GM12801 (cell line): ENCODE results near the gene EIF2D.

Experiments used
- TF ChIP-seq, protein P1 (sequence below): IDR thresholded peaks from one replicate; pipeline ENCODE4 v1.5.1; 2011; ENCODE audit warnings: control low read depth; ENCODE audit not compliant: insufficient read length; ENCODE audit errors: extremely low read depth

EIF2D gene

DNA sequence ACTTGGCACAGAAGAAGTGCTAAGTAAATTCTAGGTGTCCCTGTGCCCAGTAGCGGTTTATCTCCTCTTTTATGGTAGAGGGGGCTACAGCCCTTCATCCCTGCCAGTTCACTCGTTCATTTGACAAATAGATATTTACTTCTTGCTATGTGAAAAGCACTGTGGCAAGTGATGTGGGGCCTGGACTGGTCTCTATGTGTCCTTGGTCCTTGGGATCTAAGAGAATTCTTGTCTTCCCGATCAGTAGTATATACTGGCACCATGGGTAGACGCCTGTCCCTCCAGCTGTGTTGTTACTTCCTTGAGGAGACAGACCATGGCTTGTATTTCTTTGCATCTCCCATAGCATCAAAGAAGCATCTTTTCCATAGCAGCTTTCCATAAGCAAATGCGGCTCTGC lies 29.7 kb downstream of the EIF2D start:
- TF ChIP-seq, protein P1, sequence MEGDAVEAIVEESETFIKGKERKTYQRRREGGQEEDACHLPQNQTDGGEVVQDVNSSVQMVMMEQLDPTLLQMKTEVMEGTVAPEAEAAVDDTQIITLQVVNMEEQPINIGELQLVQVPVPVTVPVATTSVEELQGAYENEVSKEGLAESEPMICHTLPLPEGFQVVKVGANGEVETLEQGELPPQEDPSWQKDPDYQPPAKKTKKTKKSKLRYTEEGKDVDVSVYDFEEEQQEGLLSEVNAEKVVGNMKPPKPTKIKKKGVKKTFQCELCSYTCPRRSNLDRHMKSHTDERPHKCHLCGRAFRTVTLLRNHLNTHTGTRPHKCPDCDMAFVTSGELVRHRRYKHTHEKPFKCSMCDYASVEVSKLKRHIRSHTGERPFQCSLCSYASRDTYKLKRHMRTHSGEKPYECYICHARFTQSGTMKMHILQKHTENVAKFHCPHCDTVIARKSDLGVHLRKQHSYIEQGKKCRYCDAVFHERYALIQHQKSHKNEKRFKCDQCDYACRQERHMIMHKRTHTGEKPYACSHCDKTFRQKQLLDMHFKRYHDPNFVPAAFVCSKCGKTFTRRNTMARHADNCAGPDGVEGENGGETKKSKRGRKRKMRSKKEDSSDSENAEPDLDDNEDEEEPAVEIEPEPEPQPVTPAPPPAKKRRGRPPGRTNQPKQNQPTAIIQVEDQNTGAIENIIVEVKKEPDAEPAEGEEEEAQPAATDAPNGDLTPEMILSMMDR, result no peak

DNA sequence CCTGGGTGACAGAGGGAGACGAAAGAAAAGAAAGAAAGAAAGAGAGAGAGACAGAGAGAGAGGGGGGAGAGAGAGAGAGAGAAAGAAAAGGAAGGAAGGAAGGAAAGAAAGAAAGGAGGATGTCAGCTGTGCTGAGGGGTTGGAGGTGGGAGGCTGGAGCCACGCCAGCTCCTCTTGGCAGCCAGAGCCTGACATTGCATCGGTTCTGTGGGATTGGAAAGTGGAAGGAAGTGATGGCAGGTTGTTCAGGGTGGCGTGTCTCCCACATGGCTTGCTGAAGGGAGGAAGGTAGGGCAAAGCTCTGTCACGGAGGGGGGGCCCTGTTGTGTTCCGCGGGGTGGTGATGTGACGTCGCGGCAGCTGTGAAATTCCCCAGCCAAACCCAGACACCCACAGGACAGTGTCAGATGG lies 30.7 kb downstream of the EIF2D start:
- TF ChIP-seq, protein P1, result no peak

DNA sequence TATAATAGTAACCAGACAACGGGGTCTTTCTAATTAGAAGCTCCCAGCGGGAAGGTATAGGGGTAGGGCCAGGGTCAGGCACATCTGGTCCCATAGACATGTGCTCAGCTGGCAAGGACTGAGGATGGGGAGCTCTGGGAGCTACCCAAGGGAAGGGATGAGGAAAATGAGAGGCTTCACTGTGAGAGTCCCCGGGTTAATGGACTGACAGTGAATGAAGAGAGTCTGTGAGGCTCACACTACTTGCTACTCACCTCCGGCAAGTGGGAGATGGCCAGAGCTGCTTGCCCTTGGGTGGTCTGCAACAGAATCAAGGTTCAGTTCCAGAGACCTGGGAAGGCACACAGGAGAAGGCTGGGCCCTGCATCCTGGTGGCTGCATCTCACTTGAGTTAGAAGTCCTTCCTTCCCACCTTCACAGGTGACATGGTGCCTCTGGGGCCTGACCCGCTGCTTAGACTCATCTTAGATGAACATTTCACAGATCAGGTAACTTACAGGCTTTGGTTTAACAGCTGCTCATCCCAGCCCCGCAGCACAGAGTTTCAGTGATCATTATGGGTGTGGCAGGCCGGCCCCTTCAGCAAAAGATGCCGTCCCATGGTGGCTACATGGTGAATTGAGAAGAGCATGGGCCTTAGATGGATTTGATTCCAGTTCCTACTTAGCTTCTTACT lies 31.7 kb downstream of the EIF2D start:
- TF ChIP-seq, protein P1, result no peak

DNA sequence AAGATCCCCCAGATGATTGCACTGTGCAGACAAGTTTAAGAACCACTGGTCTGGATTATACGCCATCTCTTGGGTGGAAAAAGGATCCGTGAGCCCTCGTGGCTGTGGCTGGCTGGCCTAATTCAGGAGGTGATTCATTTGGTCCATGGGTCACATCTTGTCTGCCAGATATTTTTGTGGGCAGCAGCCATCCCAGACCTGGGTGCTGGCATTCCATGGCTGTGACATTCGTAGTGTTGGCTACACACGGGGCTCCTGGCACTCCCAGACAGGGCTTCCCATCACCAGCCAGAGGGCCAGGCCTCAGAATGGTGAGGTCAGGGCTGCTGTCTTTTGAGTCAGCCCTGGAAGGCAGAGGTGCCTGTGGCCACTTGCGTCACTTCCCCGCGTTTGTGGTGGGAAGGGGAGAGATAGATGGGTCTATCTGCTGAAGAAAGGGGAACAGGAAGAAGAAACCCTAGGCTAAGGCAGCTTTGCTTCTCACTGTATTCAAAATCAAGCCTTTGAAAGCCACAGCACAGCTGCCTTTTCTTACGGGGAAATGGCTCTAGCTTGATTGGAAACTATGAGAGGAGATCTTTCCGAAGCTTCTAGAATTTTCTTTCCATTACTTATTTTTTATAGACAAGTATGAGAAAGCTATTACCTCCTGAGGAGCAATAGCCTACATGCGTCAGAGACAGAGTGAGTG lies 32.4 kb downstream of the EIF2D start:
- TF ChIP-seq, protein P1, result no peak

DNA sequence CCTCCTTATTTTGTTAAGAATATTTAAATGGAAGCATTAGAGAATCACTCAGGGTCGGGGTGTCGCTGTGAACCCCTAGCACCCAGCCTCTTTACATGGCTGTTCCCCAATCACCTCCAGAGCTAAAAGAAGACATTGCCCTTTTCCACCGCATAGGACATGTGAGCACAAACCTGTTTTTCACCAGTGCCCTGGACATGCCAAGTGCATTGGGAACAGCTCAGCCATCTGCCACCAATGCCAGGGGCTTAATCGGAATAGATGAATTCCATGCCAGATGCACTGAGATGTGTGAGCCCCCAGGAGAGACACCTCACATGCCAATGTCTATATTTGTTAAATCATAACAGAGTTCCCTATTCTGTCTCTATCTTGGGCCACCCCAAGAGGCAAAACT lies 33.3 kb downstream of the EIF2D start:
- TF ChIP-seq, protein P1, result no peak

DNA sequence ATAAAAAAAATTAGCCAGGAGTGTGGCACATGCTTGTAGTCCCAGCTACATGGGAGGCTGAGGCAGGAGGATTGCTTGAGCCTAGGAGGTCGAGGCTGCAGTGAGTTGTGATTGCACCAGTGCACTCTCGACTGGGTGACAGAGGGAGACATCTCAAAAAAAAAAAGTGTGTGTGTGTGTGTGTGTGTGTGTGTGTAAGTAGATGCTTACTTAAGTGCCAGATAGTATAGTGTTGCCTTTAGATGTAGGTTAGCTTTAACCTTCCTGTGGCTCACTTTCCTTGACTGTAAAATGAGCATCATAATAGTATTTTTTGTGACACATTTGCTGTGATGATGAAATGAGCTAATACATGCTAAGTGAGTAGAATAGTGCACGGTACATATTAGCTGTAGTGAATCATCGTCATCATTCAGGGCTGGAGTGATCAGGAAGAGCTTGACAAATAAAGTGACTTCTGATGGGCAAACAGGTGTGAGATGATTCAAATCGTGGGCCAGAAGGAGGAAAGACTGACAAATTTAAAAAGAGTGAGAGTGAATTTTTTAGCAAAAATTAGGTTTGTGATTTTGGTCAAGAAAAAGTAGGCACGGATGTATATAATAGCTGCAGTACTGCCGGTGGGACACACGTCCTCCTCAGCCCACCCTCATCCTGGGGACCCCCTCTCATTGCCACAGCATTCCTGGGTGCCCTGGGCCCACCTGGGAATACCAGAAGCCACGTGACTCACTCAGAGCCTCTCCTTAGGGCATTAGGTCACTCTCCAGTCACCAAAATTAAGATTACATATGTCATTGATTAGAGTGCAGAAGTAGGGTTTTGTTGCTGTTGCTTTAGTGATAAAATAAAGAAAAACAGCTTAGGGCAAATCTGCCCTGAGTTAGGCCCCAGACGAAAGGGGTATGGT lies 33.9 kb downstream of the EIF2D start:
- TF ChIP-seq, protein P1, result no peak

DNA sequence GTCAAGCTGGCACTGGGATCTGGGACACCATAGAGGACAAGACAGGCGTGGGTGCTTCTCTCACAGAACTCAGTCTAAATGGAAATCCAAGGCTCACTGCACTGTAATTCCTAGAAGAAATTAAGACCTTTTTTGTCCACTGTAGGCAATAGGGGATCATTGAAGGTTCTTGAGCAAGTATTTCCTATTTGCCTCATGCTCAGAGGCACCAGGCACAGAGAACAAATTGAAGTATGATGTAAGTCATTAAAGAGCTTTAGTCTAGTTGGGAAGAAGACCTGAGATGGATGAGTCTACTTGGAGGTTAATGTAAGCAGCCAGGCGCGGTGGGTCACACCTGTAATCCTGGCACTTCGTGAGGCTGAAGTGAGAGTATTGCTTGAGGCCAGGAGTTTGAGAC lies 34.6 kb downstream of the EIF2D start:
- TF ChIP-seq, protein P1, result no peak
